Lower lobe of right lung (tissue), 2 donors: ENCODE data around the gene B9D1. TPM values are rescaled to one million over a fixed set of nuclear protein-coding genes. Genes with fewer than 3 reads are reported as not detected.
A peak's percentile ranks its signal among the peaks of the same experiment; 100 is the strongest.

Source experiments
- ATAC-seq, 2 donors: fragments of 200-7000 bp; cut with Tn5 transposase; one replicate each; pipeline ENCODE4 v1.9.1; 2020 to 2022; ENCODE audit warnings: mild to moderate bottlenecking in 2 of 2, moderate library complexity in 2 of 2
- DNase-seq: peaks from one replicate; pipeline ENCODE4 v3.0.0-alpha.2; 2020
- H3K27ac ChIP-seq: fragments of 200-600 bp; one replicate; pipeline ENCODE4 v1.8.0; 2022
- H3K27me3 ChIP-seq: fragments of 200-600 bp; one replicate; pipeline ENCODE4 v1.8.0; 2022; ENCODE audit warnings: low read depth
- H3K36me3 ChIP-seq: fragments of 200-600 bp; one replicate; pipeline ENCODE4 v1.8.0; 2022; ENCODE audit warnings: mild to moderate bottlenecking
- H3K4me1 ChIP-seq: fragments of 200-600 bp; one replicate; pipeline ENCODE4 v1.8.0; 2022
- H3K4me3 ChIP-seq: fragments of 200-600 bp; one replicate; pipeline ENCODE4 v1.8.0; 2022; ENCODE audit warnings: mild to moderate bottlenecking
- H3K9me3 ChIP-seq: fragments of 200-600 bp; one replicate; pipeline ENCODE4 v1.8.0; 2022
- intact Hi-C: fragments of 100-400 bp; cut with DNase I; formaldehyde crosslinking; loops from one replicate; pipeline ENCODE4 v1.11.0; 2022
- long read RNA-seq: library from polyadenylated mRNA; unstranded; transcript quantifications from one replicate; pipeline ENCODE4 v2.0.0, GENCODE V29; 2021
- total RNA-seq: library from RNA; stranded (reverse); fragmentation: NEBNext Ultra II Directional; extraction: Animal tissue kit (Norgen Biotek cat#: 25700); gene quantifications from one replicate; pipeline ENCODE4 v1.2.1, GENCODE V29; 2021
- TF ChIP-seq, protein P1 (sequence below): fragments of 200-600 bp; IDR thresholded peaks from one replicate; pipeline ENCODE4 v1.8.0; 2022; ENCODE audit warnings: antibody characterized with exemption, mild to moderate bottlenecking
- donor health status: DM: no; HTN: yes; CAD: no; lungs with severe emphysema.

Gene B9D1, protein sequence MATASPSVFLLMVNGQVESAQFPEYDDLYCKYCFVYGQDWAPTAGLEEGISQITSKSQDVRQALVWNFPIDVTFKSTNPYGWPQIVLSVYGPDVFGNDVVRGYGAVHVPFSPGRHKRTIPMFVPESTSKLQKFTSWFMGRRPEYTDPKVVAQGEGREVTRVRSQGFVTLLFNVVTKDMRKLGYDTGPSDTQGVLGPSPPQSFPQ
- total RNA-seq, result 11.3 TPM
- long read RNA-seq, transcript B9D1-201 (7 exons, 908 nt), result major isoform, 7 of 13 reads
- long read RNA-seq, partial matches to known transcripts, result 0 of 13 reads
- long read RNA-seq, other reads (novel, unspliced or antisense), result 4 of 13 reads

DNA sequence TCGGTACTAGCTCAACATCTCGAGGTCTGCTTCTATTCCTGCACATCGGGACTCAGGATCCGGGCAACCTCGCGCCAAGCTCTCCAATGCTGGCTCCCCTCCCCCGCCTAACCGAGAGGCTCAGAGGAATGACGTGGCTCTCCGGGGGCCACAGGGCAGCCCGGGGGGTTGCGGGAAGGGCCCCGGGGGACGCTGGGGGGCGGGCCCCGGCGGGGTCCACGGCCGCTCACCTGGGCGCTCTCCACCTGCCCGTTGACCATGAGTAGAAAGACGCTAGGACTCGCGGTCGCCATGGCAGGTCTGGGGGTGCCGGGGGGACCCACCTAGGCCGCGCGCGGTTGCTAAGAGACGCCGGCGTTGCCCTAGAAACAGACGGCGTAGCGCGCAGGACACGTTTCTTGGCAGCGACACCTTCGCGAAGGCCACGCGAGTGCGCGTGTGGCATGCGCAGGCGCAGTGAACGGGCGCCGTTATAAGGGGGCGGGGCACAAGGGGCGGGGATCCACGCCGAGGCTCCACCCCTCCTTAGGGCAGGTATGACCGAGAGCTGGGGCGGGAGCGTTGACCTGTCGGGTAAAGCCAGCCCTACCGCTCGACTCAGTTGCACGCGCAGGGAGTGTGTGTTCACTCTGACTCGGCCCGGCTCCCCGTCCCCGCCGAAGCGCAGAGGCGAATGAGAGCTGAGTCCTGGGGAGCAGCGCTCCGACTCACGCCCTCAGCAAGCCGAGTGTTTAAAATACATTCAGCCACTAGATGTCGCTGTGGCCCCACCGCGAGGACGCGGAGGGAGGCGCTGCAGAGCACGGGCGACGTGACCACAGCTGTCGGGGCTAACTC lies at the start of gene B9D1:
Gene B9D1 (minus strand): TSS at position 447 of the 837 bp plus-strand sequence. CDS start 154 bp downstream, at position 293.
- intact Hi-C loops, result no loop called here
- DNase-seq, result peak; percentile 95
- Histone ChIP-seq H3K4me1 (peaks cover 13% of the 10 kb centered on the region), H3K4me3 (peak within 1 kb of the TSS; percentile 82), H3K27ac (peak within 1 kb of the TSS; percentile 83), H3K36me3 (no peaks in the 10 kb centered on the region), H3K27me3 (no peaks in the 10 kb centered on the region), H3K9me3 (no peaks in the 10 kb centered on the region)
- ATAC-seq, result peak; percentile 96 to 97
- TF ChIP-seq, protein P1, sequence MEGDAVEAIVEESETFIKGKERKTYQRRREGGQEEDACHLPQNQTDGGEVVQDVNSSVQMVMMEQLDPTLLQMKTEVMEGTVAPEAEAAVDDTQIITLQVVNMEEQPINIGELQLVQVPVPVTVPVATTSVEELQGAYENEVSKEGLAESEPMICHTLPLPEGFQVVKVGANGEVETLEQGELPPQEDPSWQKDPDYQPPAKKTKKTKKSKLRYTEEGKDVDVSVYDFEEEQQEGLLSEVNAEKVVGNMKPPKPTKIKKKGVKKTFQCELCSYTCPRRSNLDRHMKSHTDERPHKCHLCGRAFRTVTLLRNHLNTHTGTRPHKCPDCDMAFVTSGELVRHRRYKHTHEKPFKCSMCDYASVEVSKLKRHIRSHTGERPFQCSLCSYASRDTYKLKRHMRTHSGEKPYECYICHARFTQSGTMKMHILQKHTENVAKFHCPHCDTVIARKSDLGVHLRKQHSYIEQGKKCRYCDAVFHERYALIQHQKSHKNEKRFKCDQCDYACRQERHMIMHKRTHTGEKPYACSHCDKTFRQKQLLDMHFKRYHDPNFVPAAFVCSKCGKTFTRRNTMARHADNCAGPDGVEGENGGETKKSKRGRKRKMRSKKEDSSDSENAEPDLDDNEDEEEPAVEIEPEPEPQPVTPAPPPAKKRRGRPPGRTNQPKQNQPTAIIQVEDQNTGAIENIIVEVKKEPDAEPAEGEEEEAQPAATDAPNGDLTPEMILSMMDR, result peak; percentile 97

DNA sequence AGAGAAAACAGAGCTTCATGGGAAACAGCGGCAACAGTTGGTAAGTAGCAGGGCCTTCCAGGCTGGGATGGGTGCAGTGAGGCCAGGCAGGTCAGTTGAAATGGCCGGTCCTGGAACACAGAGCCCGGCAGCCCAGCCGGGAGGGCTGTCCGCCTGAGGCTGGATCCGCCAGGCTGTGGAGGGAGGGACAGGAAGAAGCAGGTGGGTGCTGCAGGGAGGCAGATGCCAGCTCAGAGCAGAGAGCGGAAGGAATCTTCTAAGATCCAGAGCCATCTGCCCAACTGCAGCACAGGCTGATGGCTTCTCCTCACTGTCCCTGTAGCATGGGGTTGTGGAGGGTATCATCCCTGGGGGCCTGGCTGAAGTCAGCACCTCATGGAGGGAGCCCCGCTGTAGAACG lies 49.1 kb upstream of the B9D1 start:
- no peak for ATAC-seq
- Histone ChIP-seq H3K36me3 (no peaks in the 10 kb centered on the region), H3K4me3 (peak overlapping the region; percentile 37), H3K27me3 (no peaks in the 10 kb centered on the region), H3K9me3 (no peaks in the 10 kb centered on the region), H3K4me1 (no peaks in the 10 kb centered on the region), H3K27ac (no peak overlapping the region)
- intact Hi-C loops, result no loop called here
- no peak for DNase-seq
- TF ChIP-seq, protein P1, result no peak

DNA sequence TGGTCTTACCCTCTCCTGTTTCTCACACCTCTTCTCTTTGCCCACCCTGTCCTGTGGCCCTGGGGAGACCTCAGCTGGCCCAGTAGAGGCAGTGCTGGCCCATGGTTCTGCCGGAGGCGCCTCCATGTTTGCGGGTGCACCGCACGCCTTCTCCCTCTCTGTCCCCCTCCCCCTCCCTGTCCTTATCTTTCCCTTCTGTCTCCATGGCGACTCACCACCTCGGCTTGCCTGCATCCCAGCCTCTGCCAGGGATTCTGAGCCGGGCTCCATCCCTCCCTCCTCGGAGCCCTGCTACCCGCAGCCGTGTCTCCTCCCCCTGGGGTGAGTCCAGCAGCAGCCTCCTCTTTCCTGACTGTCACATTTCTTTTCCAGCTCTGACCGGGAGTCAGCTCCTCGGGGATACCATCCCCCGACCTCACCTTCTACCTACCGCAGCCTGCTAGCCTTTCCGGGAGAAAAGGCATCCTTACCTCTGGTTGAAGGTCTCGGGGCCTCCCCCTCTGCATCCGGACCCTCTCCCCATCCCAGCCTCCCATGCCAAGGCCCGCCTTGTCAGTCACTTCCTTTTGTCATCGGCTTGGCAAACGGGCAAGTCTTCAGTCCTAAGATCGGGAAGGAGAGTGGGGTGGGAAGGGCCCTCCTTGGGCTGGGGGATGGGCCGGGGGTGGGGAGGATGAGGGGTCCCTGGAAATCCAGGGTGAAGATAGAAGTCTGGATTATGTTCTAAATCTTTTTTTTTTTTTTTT lies 48.5 kb upstream of the B9D1 start, which contains the start of gene RNF112:
Gene RNF112 (plus strand): TSS at position 358 of the 746 bp plus-strand sequence. CDS start 177 bp downstream, at position 535.
- no peak for DNase-seq
- no peak within 1 kb of the TSS for H3K27ac ChIP-seq
- H3K4me1 ChIP-seq, result no peaks in the 10 kb centered on the region
- H3K9me3 ChIP-seq, result no peaks in the 10 kb centered on the region
- peak within 1 kb of the TSS; percentile 37 for H3K4me3 ChIP-seq
- H3K36me3 ChIP-seq, result no peaks in the 10 kb centered on the region
- intact Hi-C loops, result no loop called here
- H3K27me3 ChIP-seq, result no peaks in the 10 kb centered on the region
- ATAC-seq, result no peak
- TF ChIP-seq, protein P1, result no peak

DNA sequence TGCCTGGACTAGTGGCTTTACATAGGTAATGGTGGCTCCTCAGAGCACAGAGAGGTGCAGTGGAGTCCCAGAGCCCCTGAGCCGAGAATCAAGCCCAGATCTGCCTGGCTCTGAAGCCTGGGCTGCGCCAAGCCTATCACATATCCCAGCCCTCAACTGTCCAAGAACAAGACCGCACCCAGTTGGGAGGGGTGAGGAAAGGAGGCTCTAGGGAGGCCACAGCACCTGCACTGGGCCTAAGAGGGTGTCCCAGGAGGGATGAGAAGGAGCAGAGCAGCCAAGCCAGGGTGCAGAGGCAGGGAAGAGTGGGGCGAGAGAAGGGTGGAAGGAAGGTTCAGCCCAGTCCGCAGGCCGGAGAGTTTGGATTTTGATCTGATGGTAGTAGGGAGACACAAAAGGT lies 47.6 kb upstream of the B9D1 start:
- no peak for ATAC-seq

More for the DNA sequence above, 47.6 kb upstream of the B9D1 start:
- no peaks in the 10 kb centered on the region for H3K36me3 ChIP-seq
- H3K4me1 ChIP-seq, result no peaks in the 10 kb centered on the region
- intact Hi-C loops, result no loop called here
- TF ChIP-seq, protein P1, result no peak
- no peak overlapping the region for H3K27ac ChIP-seq
- H3K9me3 ChIP-seq, result no peaks in the 10 kb centered on the region
- no peak overlapping the region for H3K4me3 ChIP-seq
- H3K27me3 ChIP-seq, result no peaks in the 10 kb centered on the region
- no peak for DNase-seq
